Activated CD4-positive, CD25-positive, alpha-beta regulatory T cell (primary cell): ENCODE measurements around the gene EML4.
"Not testable (repeated sequence)": the region's sequence is repeated elsewhere in the genome, so short reads cannot be mapped to it uniquely, and the experiment has no call there.

Experiments used
- DNase-seq, 4 experiments: peaks; one replicate each; lab custom pipeline; 2025; lab: John Stamatoyannopoulos, UW

EML4 gene

DNA sequence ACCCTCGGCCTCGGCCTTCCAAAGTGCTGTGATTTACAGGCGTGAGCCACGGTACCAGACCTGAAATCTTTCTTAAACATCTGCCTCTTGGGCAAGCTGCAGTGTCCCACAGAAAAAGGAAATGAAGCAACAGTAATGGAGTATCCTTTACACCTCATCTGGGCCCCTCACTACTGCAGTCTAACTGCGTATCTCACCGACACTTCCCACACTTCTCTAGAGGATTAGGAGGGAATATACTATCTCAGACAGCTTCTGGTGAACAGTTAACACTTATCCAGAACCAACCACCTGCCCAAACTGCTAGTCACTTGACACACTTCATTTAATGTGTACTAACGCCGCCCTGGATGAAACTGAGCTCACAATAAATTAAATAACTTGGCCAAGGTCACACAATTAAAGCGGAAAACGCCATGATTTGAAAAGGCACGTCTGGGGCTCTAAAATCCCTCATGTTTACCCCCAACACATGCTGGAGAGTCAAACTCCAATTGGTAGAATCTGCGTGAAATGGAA is 190.9 kb downstream of the EML4 start:
- DNase-seq = no peak

DNA sequence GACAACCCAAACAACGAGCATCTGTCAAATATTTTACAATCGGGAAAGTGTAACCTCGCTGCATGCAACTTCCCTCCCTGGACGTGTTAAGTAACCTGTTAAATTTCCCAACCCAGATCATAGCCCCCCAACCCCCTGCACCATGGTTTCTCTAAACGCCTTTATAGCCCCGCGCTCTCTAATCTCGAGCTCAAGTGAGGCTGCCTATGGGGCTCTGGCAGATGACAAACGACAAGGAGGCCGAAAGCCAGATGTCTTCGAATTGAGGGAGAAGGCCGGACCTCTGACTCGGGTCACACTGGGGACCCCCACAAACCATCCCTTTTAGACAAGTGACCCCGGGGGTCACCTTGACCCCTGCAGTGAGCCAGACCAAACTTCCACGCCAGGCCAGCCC is 191.3 kb downstream of the EML4 start:
- DNase-seq = no peak

- peak; percentile 86 to 94 (median 90) for DNase-seq
Observed at GRCh38 chr2:42360890-42361727, 192.0 kb downstream of the EML4 start, which contains the start of gene COX7A2L. TSS of gene COX7A2L (minus strand) at chr2:42361217. CDS start at chr2:42361161, 56 bp downstream.

- DNase-seq = no peak
Observed at GRCh38 chr2:42361728-42362283, 192.7 kb downstream of the EML4 start.

- DNase-seq = no peak
Observed at GRCh38 chr2:42363413-42363812, 194.3 kb downstream of the EML4 start.

- no peak for DNase-seq
Observed at GRCh38 chr2:42364658-42365057, 195.5 kb downstream of the EML4 start.

DNA sequence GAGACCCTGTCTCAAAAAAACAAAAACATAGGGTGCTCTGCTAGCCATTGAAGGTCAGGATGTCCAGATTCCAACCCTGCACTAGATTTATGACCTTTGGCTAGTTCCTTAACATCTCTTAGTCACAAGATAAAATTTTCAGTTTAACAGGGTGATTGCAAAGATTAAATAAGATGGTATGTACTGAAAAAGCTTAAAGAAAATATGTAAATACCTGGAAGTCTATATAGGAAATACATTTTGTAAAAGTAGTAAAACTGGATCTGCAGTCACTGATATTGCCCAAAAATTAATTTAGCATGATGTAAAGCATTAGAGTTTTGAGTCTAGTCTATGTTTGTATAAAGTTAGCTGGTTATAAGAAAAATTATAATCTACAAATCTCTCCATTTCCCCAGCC is 197.3 kb downstream of the EML4 start:
- no peak for DNase-seq

DNA sequence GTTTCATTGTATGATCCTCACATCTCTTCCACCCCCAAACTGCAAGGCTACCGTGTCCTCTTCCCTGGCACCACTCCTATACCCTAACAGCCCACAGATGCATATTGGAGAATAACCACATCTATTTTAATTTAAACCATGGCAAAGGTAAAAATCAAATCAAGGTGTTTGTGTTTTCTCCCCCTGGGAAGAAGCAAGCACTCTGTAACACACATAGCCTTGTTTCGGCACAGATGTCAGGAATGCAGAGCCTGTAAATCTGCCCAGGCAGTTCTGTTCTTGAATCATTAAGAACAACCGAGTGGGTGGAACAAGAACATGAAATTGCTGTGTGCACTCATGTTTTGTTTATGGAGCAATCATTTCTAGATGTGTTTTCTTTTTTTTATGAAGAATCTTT is 198.7 kb downstream of the EML4 start:
- DNase-seq = no peak

DNA sequence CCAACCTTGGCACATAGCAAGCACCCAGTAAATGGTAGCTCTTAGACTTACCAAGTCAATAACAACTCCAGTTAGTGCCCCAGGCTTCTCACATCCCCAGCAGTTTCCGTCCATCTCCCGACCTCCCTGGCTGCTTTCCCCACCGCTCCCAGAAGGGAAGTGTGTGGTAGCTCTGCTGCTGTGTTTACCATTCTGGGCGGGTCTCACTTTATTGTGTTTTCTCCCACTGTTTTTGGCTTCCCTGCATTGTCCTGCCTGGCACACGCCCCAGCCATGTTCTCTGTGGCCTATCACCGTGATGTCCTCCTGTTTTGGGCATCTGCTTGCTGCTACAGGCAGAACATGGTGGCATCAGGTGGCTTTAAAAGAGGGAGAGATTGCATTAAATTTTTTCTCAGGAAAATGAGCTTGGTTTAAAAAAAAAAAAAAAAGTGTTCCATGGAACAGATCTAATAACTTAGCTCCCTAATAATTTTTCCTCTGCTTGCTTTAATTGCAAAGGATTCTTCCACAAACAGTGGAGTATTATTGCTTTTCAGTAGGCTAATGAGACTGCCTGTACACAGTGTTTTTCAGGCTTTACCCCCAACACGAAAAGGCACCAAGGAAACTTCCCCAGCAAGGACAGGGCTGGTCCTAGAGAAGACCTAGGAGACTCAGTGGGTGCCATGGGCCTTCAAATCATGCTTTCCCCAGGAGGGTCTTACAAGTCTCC is 199.8 kb downstream of the EML4 start:
- no peak for DNase-seq

DNA sequence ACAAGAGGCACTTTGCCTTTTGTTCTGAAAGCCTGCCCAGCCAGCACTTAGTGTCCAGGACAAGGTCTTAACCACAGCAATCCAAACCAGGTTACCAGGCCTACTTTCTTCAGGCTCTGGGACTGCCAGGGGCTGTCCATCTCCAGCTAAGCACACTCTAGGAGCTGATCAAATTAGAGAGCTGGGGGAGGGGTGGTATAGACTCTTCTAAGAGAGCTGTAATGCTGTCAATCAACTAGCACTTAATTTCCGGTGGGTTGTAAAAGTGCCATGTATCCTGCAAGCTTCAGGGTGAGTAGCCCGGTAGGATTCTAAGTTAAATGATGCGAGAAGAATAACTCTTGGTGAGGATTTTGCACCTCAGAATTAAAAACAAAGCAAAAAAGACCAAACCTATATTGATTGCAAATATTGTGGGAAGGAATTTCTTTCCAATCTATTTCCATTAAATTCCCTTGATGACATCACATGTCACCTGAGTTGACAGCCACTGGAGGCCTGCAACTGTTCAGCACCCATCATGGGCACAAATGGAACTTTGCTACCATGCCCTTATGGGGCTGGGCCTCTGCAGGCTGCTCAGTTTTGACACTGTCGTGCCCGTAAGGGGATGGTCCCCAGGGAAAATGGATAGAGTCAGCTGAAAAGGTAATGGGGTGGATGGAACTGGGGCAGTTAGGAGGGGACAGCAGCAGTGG is 200.5 kb downstream of the EML4 start:
- DNase-seq = no peak

GRCh38 chr2:42371611-42372473 is 202.7 kb downstream of the EML4 start:
- DNase-seq = no peak

GRCh38 chr2:42372474-42373200 is 203.5 kb downstream of the EML4 start:
- DNase-seq = no peak

DNA sequence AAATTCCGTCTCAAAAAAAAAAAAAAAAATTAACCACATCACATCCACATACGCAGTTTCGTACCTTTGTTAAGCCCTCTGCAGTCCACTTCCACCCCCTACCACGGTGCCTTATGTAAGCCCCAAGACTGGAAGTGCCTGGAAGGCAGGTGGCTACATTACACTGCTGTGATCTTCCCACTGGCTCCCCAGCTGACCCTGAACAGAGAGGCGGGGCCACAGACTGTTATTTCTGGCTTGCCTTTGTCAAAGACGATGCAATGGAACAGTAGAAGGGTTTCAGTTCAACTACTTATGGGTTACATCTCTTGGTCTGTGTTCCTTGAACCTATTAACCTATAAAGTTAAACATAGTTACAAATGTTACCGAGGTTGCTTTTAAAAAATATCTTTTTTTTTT is 207.6 kb downstream of the EML4 start:
- DNase-seq = no peak

GRCh38 chr2:42378415-42378814 is 209.3 kb downstream of the EML4 start:
- DNase-seq = no peak

DNA sequence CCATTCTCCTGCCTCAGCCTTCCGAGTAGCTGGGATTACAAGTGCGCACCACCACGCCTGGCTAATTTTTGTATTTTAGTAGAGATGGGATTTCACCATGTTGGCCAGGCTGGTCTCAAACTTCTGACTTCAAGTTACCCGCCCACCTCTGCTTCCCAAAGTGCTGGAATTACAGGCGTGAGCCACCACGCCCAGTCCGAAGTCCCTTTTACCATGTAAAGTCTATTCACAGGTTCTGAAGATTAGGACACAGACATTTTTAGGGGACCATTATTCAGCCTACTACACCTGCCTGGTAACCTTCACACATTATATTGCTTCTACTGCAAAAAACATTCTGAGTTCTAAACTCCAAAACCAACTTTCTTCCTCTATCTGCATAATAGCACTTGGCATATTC is 210.9 kb downstream of the EML4 start:
- DNase-seq = not testable (repeated sequence)

DNA sequence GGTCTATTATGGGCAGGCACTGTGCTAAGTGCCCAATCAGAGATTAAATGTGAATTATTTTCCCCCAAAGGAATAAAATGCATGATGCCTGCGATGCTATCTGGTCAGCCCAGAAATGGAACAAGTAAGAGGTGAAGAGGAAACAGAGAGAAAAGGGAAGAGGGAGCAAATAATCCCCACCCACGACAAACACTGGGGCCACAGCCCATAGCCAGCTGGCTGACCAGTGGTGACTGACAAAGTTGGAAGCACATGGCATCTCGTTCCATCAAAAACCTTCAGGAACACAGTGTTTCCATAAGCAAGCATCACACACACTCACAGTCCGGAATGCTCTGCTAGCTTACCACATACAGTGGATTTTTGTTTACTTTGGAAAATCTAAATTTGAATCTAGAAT is 213.0 kb downstream of the EML4 start:
- DNase-seq = no peak
